GM12892 (cell line): ENCODE data around the gene TMPRSS12.

Experiments used
- POLR2A ChIP-seq: IDR thresholded peaks from 2 replicates; pipeline ENCODE4 v1.6.1; 2011; ENCODE audit warnings: low read depth, low read length, control low read depth
- POLR2AphosphoS5 ChIP-seq: IDR thresholded peaks from 2 replicates; pipeline ENCODE4 v1.6.1; 2011; ENCODE audit warnings: low read depth, low read length, control low read depth

- no peak for TF ChIP-seq POLR2AphosphoS5
- no peak for TF ChIP-seq POLR2A
Measured at GRCh38 chr12:50923361-50924130, 80.8 kb downstream of the TMPRSS12 start.
